ENCODE data around the gene AK1.
"Not testable (repeated sequence)": the region's sequence is repeated elsewhere in the genome, so short reads cannot be mapped to it uniquely, and the experiment has no call there.

AK1 gene

DNA sequence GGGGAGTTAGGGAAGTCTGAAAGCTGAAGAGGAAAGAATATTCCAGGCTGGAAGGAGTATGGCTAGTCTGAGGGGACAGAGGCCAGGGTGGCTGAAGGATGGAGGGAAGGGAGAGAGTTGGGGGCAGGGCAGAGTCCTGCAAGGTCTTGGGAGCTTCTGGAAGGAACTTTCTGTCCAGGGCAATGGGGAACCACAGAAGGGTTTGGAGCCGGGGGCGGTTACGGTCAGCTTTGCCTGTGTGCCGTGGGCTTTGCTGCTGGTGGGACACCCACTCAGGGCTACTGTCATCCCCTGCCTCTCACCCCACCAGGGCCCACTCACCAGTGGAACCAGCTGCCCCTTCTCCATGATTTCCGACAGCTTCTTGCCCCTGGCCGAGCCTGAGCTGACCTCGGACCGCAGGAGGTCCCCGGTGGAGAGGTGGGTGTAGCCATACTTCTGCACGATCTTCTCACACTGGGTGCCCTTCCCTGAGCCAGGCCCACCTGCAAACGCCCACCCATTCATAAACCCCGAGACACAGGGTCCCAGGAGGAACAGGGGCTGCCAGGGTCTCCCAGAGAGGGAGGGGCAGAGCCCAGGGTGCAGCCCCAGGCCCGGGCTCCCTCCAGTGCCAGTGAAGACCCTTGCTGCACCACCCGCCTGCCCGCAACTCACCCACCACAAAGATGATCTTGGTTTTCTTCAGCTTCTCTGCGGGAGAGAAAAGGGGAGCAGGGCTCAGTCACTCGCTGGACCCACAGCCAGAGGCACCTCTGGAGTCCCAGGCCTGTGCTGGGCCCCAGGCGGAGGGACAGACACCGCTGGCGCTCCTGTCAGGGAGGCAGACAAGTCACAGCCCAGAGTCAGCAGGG lies 4.9 kb downstream of the AK1 start:
- no peak for TF ChIP-seq POLR2A (IDR thresholded peaks at IDR 0.05; ENCODE audit: low read length)
- no peak for TF ChIP-seq GATA1 (IDR thresholded peaks at IDR 0.05; ENCODE audit: low read depth, low read length)
- no peak for DNase-seq

DNA sequence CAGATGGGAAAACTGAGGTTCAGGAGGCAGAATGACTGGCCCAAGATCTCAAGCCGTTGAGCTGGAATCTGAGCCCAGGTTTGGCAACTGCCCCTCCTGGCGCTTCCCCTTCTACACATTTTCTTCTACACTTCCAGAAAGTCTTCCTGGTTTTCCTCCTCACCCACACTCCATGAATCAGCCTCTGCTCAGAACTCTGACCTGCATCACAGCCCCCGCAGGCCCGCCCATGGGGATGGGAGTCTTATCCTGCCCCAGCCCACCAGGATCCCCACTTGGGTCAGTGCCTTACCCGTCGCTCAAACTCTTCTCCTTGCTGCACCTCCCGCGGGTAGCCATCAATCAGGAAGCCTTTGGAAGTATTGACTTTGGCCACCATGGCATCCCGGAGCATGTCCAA lies 5.9 kb downstream of the AK1 start:
- no peak for DNase-seq
- TF ChIP-seq POLR2A (IDR thresholded peaks at IDR 0.05; ENCODE audit: low read length): no peak

DNA sequence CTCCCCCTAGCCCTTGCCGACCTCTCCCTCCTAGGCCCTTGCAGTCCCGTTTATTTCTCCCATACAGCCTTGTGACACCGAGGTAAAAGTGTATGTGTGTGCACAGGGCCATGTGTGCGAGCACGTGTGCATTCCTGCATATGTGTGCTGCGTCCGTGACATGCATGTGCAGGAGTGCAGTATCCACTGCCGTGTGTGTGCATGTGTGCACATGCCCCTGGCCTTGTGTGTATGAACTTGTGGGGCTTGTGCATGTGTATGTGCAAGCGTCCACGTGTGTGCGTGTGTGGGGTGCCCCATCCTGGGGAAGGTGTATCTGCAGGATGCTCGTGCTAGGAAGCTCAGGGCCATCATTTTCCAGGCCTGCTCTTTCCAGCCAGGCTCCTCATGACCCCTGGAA lies 6.6 kb downstream of the AK1 start:
- TF ChIP-seq POLR2A (IDR thresholded peaks at IDR 0.05; ENCODE audit: low read length) (no peak), GATA1 (IDR thresholded peaks at IDR 0.05; ENCODE audit: low read depth, low read length) (no peak)
- no peak for DNase-seq

DNA sequence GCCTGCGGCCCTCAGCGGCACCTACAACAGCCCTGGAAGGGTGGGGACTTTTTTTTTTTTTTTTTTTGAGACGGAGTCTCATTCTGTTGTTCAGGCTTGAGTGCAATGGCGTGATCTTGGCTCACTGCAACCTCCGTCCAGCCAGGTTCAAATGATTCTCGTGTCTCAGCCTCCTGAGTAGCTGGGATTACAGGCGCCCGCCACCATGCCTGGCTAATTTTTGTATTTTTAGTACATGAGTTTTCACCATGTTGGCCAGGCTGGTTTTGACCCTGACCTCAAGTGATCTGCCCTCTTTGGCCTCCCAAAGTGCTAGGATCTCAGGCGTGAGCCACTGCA lies 7.4 kb downstream of the AK1 start:
- DNase-seq: not testable (repeated sequence)

DNA sequence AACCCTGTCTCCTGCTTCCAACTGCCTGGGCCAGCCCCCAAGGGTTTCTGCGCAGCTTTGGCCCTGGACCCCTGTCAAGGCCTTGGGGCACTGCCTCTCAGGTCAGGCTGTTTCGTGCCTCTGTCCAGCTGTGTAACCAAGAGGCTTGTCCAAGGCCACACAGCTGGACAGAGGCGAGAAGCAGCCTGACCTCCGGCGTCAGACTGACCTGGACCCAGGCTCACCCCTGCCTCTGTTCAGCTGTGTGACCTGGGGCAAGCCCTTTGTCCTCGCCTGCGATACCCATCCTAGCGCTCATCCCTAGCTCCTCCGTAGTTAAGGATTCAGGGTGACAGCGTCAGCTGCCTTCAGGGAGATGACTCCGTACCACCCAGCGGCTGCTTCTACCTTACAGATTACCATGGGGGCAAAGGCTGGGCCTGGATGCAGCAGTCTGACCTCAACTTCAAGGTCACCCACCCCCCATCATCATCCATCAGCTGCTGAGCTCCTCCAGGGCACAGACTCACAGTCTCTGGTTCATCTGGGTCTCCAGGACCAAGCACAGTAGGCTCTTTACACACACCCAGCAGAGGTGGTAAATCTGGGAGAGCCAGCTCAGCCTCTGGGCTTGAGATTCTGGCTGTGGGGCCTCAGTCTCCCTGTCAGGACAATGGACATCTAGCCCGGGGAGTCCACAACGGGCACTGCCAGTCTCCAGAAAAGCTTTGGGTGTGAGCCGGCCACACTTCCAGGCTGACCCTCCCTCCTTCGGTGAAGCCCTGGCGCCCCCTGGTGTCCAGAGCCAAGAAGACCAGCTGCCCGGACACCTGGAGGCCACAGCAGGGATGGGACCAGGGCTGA lies 7.9 kb downstream of the AK1 start:
- DNase-seq: peak; percentile 83 to 92
- TF ChIP-seq GATA1 (IDR thresholded peaks at IDR 0.05; ENCODE audit: low read depth, low read length): no peak
- no peak for TF ChIP-seq POLR2A (IDR thresholded peaks at IDR 0.05; ENCODE audit: low read length)

DNA sequence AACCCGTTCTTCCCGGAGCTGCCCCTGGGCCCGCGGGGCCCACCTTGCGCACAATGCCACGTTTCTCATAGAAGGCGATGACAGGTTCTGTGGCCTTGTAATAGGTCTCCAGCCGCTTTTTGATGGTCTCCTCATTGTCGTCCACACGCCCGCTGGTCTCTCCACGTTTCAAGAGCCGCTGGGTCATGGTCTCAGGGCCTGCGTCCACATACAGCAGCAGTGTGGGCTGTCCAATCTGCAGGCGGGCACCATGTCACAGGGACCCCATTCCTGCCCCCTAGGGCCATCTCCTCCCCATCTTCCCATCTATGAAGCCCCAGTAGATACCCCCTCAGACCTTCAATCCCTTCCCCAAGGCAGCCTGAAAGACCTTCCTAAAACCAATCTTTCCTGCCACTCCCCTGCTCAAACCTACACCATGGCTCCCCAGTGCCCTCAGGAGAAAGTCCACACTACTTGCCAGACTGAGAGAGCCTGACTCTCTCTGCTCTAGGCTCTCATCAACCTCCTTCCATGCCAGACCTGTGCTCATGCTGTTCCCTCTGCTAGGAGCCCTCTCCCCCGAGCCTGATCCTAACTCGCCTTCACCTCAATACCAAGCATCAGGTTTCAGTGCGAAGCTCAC lies 9.1 kb downstream of the AK1 start:
- TF ChIP-seq POLR2A (IDR thresholded peaks at IDR 0.05; ENCODE audit: low read length) (no peak), GATA1 (IDR thresholded peaks at IDR 0.05; ENCODE audit: low read depth, low read length) (no peak)
- no peak for DNase-seq

DNA sequence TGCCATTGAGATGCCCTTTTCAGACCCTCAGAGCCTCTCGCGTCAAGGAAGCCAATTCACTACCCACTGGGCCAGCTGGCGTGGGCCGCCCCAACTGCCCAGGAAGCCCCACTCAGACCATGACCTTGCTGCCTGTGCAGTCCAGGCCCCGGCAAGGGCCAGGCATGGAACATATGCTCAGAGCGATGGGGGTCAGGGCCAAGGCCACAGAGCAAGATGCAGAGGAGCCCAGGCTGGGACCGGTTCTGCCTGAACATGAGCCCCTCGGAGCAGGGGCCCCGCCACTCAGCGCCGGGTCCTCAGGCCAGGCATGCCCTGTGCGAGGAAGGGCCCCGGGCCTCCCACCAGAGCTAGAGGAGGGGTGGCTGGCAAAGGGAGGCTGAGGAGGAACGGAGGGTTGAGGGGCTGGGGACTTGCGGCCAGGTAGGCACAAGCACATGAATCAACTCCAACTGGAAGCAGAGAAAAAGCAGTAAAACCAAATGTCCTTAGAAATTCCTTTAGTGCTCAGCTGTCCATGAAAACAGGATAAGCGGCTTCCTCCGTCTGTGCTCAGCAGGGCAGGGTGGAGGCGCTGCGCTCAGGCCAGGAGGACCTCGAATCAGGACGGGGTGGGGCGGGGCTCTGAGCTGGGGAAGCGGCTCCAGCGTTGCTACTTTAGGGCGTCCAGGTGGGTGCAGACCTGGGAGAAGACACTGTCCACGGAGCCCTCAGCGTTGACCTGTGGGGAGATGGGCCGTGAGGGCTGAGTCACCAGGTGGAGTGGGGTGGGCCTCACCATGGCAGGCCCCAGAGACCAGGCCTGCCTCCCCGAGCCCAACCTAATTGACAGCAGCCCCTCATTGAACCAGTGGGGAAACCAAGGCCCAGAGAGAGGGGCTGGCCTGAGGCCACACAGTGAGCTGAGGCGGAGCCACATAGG lies 9.9 kb downstream of the AK1 start:
- TF ChIP-seq POLR2A (IDR thresholded peaks at IDR 0.05; ENCODE audit: low read length) (no peak), GATA1 (IDR thresholded peaks at IDR 0.05; ENCODE audit: low read depth, low read length) (no peak)
- DNase-seq: no peak

DNA sequence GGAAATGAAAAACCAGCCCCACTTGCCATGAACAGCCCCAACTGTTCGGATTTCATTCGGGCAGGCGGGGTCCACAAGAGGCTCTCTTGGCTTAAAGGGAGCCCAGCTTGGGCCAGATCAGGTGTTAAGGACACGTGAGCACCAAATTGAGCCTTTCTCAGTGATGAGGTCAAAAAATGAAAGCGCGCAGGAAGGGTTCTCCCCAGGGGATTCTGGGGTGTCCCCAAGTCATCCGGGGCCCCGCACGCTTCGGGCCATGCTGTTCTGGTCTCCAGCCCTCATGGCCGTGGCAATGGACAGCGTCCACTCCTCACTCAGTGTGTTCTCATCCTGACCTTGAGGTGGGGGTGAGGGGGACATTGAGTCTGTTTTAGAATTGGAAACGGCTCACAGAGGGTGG lies 10.9 kb downstream of the AK1 start:
- no peak for DNase-seq
- no peak for TF ChIP-seq GATA1 (IDR thresholded peaks at IDR 0.05; ENCODE audit: low read depth, low read length)
- TF ChIP-seq POLR2A (IDR thresholded peaks at IDR 0.05; ENCODE audit: low read length): no peak

DNA sequence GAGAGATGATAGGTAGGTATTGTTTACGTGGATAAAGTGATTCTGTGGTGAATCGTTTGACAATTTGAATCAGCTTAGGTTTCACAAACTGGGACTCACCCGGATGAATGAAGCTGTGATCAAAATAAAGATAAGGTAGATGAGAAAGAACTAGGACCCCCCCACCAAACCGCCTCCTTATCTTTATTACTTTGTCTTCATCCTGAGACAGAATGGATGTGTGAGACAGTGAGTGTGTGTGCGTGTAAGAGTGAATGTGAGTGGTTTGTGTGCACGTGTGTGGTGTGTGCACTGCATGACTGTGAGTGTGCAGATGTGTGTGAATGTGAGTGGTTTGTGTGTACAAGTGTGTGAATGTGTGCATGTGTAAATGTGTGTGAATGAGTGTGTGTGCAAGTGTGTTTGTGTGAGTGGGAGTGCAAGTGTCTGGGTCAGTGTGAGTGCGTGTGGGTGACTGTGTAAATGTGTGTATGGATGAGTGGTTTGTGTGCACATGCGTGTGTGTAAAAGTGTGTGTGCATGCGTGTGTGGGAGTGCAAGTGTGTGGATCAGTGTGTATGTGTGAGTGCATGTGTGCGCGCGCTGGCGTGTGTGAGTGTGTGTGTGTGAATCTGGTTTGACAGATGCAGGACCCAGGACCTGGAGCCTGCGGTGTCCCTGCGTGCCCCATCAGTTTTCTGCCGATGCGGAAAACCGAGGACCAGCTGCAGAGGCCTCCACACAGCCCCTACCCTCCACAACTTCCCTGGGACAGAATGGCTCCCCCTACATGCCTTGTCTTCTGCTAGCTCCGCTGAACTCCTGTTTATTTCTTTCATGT lies 11.6 kb downstream of the AK1 start:
- no peak for TF ChIP-seq POLR2A (IDR thresholded peaks at IDR 0.05; ENCODE audit: low read length)
- no peak for TF ChIP-seq GATA1 (IDR thresholded peaks at IDR 0.05; ENCODE audit: low read depth, low read length)
- DNase-seq: peak in 1 of 2 experiments; percentile 30

DNA sequence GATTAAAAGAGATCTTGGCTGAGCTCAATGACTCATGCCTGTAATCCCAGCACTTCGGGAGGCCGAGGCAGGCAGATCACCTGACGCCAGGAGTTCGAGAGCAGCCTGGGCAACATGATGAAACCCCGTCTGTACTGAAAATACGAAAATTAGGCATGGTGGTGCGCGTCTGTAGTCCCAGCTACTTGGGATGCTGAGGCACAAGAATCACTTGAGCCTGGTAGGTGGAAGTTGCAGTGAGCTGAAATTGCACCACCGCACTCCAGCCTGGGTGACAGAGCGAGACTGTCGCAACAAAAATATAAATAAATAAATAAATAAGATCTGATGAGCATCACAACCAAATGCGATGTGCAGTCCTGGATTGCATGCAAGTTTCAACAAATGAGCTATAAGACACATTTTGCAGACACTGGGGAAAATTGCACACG lies 14.3 kb downstream of the AK1 start:
- DNase-seq: no peak
- TF ChIP-seq POLR2A (IDR thresholded peaks at IDR 0.05; ENCODE audit: low read length): no peak

DNA sequence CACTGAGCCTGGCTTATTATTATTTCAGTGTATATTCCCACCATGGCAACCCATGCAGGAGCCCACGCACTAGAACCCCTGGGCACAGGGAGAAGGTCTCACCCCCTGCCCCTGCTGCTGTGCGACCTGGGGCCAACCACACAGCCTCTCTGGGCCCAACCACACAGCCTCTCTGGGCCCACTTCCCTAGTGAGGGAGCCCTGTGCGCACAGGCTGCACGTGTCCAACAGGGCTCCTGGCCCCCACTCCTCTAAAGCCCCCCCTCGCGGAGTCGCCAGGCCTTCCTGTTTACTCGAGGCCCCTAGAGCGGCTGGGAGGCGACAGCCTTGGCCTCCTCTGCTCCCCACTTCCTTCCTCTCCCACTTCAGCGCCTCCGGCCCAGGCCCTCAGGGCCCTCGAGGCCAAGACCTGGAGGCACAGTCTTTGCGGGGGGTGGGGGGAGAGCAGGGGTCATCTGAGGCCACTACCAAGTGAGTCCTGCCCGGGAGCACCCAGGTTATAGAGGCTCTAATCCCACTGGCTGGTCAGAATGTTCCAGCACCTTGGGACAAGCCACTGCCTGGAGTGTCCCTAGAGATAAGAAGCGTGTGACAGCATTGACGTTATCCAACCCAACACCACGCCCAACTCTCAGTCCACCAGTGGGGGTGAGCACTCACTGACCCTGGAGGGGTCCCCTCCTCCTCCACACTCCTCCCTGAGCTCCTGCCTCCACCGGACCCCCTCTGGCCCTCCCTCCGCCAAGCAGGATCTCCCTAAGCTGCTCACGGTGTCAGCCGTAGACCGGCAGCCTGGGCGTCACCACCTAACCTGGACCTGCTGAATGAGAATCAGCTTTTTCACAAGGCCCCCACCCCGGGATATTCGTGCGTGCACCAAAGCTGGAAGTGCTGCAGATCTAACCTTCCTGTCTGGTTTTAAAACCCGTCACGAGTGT lies 15.1 kb downstream of the AK1 start:
- peak; percentile 67 to 79 for DNase-seq
- TF ChIP-seq GATA1 (IDR thresholded peaks at IDR 0.05; ENCODE audit: low read depth, low read length) (peak; percentile 41), POLR2A (IDR thresholded peaks at IDR 0.05; ENCODE audit: low read length) (peak; percentile 19)

DNA sequence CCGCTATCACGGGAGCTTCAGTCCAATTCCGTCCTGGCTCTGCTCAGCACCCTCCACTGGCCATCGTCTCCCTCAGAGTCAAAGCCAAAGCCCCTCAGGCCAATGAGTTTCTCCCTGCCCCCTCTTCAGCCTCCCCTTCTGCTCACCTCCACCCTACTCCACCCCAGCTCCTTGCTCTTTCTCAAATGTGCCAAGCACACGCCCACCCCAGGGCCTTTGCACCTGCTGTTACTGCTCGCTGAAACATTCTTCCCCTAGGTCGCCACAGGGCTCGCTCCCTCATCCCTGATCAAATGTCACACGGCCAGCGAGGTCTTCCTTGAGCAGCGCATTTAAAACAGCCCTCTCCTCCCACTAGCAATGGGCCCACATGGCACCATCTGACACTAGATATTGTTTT lies 16.7 kb downstream of the AK1 start:
- DNase-seq: no peak
- TF ChIP-seq GATA1 (IDR thresholded peaks at IDR 0.05; ENCODE audit: low read depth, low read length): no peak
- TF ChIP-seq POLR2A (IDR thresholded peaks at IDR 0.05; ENCODE audit: low read length): no peak

Data from erythroblast (primary cell).